MM.1S (cell line): ENCODE data around the gene ATE1.

Experiments used
- DNase-seq: peaks from one replicate; pipeline ENCODE4 v3.0.0-alpha.2; 2015
- H2AFZ ChIP-seq: fragments of 300-600 bp; sonication (generic); 2 replicates; pipeline ENCODE4 v1.6.0; 2016; ENCODE audit warnings: antibody characterized with exemption, low read length
- H3F3A ChIP-seq: fragments of 300-600 bp; sonication (generic); 2 replicates; pipeline ENCODE4 v1.6.1; 2016; ENCODE audit warnings: mild to moderate bottlenecking, antibody characterized with exemption, low read length, moderate library complexity, mixed read lengths; ENCODE audit not compliant: insufficient read depth
- H3K27ac ChIP-seq: fragments of 300-600 bp; sonication (generic); 2 replicates; pipeline ENCODE4 v1.5.1; 2016; ENCODE audit warnings: mild to moderate bottlenecking, low read length
- H3K27me3 ChIP-seq: fragments of 300-600 bp; sonication (generic); replicated peaks from 2 replicates; pipeline ENCODE4 v1.6.0; 2016; ENCODE audit warnings: low read length; ENCODE audit not compliant: insufficient read depth
- H3K36me3 ChIP-seq: fragments of 300-600 bp; sonication (generic); replicated peaks from 2 replicates; pipeline ENCODE4 v1.6.1; 2016; ENCODE audit warnings: mild to moderate bottlenecking, low read length, mixed read lengths; ENCODE audit not compliant: insufficient read depth
- H3K4me1 ChIP-seq: fragments of 300-600 bp; sonication (generic); 2 replicates; pipeline ENCODE4 v1.6.1; 2016; ENCODE audit warnings: low read length, mixed read lengths
- H3K4me2 ChIP-seq: fragments of 300-600 bp; sonication (generic); 2 replicates; pipeline ENCODE4 v1.6.0; 2016; ENCODE audit warnings: low read depth, low read length
- H3K4me3 ChIP-seq: fragments of 300-600 bp; sonication (generic); 2 replicates; pipeline ENCODE4 v1.5.1; 2016; ENCODE audit warnings: low read length, mixed read lengths
- H3K79me2 ChIP-seq: fragments of 300-600 bp; sonication (generic); 2 replicates; pipeline ENCODE4 v1.6.1; 2016; ENCODE audit warnings: mixed run types, low read length, mixed read lengths
- H3K9ac ChIP-seq: fragments of 300-600 bp; sonication (generic); 2 replicates; pipeline ENCODE4 v1.6.1; 2016; ENCODE audit warnings: low read length, mixed read lengths
- H3K9me2 ChIP-seq: fragments of 300-600 bp; sonication (generic); replicated peaks from 2 replicates; pipeline ENCODE4 v1.6.1; 2016; ENCODE audit warnings: mild to moderate bottlenecking, low read length, mixed read lengths; ENCODE audit not compliant: insufficient read depth
- H3K9me3 ChIP-seq: fragments of 300-600 bp; sonication (generic); replicated peaks from 2 replicates; pipeline ENCODE4 v1.6.1; 2016; ENCODE audit warnings: mild to moderate bottlenecking, low read length, mixed read lengths; ENCODE audit not compliant: insufficient read depth
- H4K20me1 ChIP-seq: fragments of 300-600 bp; sonication (generic); 2 replicates; pipeline ENCODE4 v1.6.1; 2016; ENCODE audit warnings: mild to moderate bottlenecking, low read length, moderate library complexity, mixed read lengths; ENCODE audit not compliant: insufficient read depth
- EZH2 ChIP-seq: fragments of 300-600 bp; sonication (generic); optimal IDR thresholded peaks from 2 replicates; pipeline ENCODE3; 2017; ENCODE audit warnings: low read depth, mild to moderate bottlenecking, antibody characterized with exemption, low read length, mixed read lengths
- EZH2phosphoT487 ChIP-seq: fragments of 300-600 bp; sonication (generic); IDR thresholded peaks from 2 replicates; pipeline ENCODE4 v1.6.1; 2018; ENCODE audit warnings: antibody characterized with exemption, low read length
- TF ChIP-seq, protein P1 (sequence below): fragments of 300-600 bp; sonication (generic); IDR thresholded peaks from 2 replicates; pipeline ENCODE4 v1.5.1; 2016; ENCODE audit warnings: antibody characterized with exemption, low read length, mixed read lengths

Gene ATE1

GRCh38 chr10:121741248-121741792 is 186.5 kb downstream of the ATE1 start:
- no peak for DNase-seq

DNA sequence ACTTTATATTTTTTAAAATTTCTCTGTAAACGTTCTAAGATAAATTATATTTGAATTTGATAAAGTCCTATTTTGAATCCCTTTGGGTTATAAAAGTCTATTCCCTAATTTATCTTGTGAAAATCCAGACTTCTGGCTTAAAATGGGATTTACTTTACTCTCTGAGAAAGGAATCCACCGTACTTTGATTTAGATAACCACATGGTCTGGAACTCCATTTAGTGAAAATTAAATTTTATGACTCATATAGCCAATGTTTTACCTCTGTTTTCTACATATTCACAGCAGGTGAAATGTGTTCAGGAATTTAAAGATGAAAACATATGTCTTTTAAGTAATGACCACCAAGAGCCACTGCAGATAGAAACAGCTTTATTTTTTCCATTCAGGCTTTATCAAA is 187.8 kb downstream of the ATE1 start:
- H3K36me3 ChIP-seq, result no peaks in the 10 kb centered on the region
- no peak overlapping the region for H3K27ac ChIP-seq
- TF ChIP-seq EZH2 (no peak), EZH2phosphoT487 (no peak)
- TF ChIP-seq, protein P1, sequence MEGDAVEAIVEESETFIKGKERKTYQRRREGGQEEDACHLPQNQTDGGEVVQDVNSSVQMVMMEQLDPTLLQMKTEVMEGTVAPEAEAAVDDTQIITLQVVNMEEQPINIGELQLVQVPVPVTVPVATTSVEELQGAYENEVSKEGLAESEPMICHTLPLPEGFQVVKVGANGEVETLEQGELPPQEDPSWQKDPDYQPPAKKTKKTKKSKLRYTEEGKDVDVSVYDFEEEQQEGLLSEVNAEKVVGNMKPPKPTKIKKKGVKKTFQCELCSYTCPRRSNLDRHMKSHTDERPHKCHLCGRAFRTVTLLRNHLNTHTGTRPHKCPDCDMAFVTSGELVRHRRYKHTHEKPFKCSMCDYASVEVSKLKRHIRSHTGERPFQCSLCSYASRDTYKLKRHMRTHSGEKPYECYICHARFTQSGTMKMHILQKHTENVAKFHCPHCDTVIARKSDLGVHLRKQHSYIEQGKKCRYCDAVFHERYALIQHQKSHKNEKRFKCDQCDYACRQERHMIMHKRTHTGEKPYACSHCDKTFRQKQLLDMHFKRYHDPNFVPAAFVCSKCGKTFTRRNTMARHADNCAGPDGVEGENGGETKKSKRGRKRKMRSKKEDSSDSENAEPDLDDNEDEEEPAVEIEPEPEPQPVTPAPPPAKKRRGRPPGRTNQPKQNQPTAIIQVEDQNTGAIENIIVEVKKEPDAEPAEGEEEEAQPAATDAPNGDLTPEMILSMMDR, result no peak
- no peak for DNase-seq
- no peak overlapping the region for H3K9ac ChIP-seq
- H3K9me2 ChIP-seq, result no peaks in the 10 kb centered on the region
- H2AFZ ChIP-seq, result no peak overlapping the region
- no peaks in the 10 kb centered on the region for H3K79me2 ChIP-seq
- H3K4me2 ChIP-seq, result no peak overlapping the region
- H3F3A ChIP-seq, result no peaks in the 10 kb centered on the region
- H3K4me3 ChIP-seq, result no peak overlapping the region
- no peaks in the 10 kb centered on the region for H3K9me3 ChIP-seq
- no peaks in the 10 kb centered on the region for H3K4me1 ChIP-seq
- no peaks in the 10 kb centered on the region for H4K20me1 ChIP-seq
- no peaks in the 10 kb centered on the region for H3K27me3 ChIP-seq

More at GRCh38 chr10:121741248-121741792, 186.5 kb downstream of the ATE1 start:
- H3K79me2 ChIP-seq, result no peaks in the 10 kb centered on the region
- H3K9me3 ChIP-seq, result no peaks in the 10 kb centered on the region
- no peaks in the 10 kb centered on the region for H3K4me1 ChIP-seq
- H3F3A ChIP-seq, result no peaks in the 10 kb centered on the region
- H3K36me3 ChIP-seq, result no peaks in the 10 kb centered on the region
- H3K4me3 ChIP-seq, result no peak overlapping the region
- H3K9ac ChIP-seq, result no peak overlapping the region
- TF ChIP-seq, protein P1, result no peak
- no peak for TF ChIP-seq EZH2
- TF ChIP-seq EZH2phosphoT487, result no peak
- no peaks in the 10 kb centered on the region for H3K9me2 ChIP-seq
- H2AFZ ChIP-seq, result no peak overlapping the region
- no peaks in the 10 kb centered on the region for H4K20me1 ChIP-seq
- H3K27me3 ChIP-seq, result no peaks in the 10 kb centered on the region
- no peak overlapping the region for H3K4me2 ChIP-seq
- no peak overlapping the region for H3K27ac ChIP-seq

DNA sequence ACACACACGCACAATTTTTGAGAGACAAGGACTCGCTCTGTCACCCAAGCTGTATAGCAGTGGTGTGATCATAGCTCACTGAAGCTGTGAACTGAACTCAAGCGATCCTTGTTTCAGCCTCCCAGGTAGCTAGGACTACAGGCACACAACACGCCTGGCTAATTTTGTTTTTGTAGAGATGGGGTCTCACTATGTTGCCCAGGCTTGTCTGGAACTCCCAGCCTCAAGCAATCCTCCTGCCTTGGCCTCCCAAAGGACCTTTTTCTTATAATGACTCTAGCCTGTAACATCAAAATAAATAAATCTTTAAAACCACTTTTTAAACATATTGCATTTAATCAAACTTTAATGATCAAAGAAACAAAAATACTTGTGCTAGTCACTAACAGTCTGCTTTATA is 188.7 kb downstream of the ATE1 start:
- no peaks in the 10 kb centered on the region for H3K27me3 ChIP-seq
- no peak overlapping the region for H3K4me3 ChIP-seq
- H3K36me3 ChIP-seq, result no peaks in the 10 kb centered on the region
- no peaks in the 10 kb centered on the region for H3K9me3 ChIP-seq
- DNase-seq, result no peak
- H3K9me2 ChIP-seq, result no peaks in the 10 kb centered on the region
- H2AFZ ChIP-seq, result no peak overlapping the region
- no peaks in the 10 kb centered on the region for H3K79me2 ChIP-seq
- H3K4me2 ChIP-seq, result no peak overlapping the region
- no peaks in the 10 kb centered on the region for H3K4me1 ChIP-seq
- H3K9ac ChIP-seq, result no peak overlapping the region
- no peaks in the 10 kb centered on the region for H3F3A ChIP-seq
- H4K20me1 ChIP-seq, result no peaks in the 10 kb centered on the region
- H3K27ac ChIP-seq, result no peak overlapping the region
- TF ChIP-seq, protein P1, result no peak
- no peak for TF ChIP-seq EZH2
- TF ChIP-seq EZH2phosphoT487, result no peak
